Parathyroid adenoma (tissue), 2 donors: ENCODE measurements around the gene PER2.

ENCODE experiments used
- H2AFZ ChIP-seq: fragments of 300-600 bp; sonication (generic); one replicate; pipeline ENCODE4 v1.7.0; 2017; ENCODE audit warnings: antibody characterized with exemption, mild to moderate bottlenecking
- H3K27ac ChIP-seq: fragments of 300-600 bp; sonication (generic); one replicate; pipeline ENCODE4 v1.7.0; 2017
- H3K27me3 ChIP-seq: fragments of 300-600 bp; sonication (generic); one replicate; pipeline ENCODE4 v1.7.0; 2017; ENCODE audit warnings: low read length; ENCODE audit not compliant: control insufficient read depth, insufficient read depth
- H3K36me3 ChIP-seq: fragments of 300-600 bp; sonication (generic); one replicate; pipeline ENCODE4 v1.7.0; 2017; ENCODE audit warnings: low read length; ENCODE audit not compliant: control insufficient read depth, insufficient read depth
- H3K4me1 ChIP-seq: fragments of 300-600 bp; sonication (generic); one replicate; pipeline ENCODE4 v1.7.0; 2017; ENCODE audit warnings: control low read depth
- H3K4me2 ChIP-seq: fragments of 300-600 bp; sonication (generic); one replicate; pipeline ENCODE4 v1.7.0; 2017; ENCODE audit warnings: low read length
- H3K4me3 ChIP-seq: fragments of 300-600 bp; sonication (generic); one replicate; pipeline ENCODE4 v1.7.0; 2017; ENCODE audit warnings: low read depth, low read length
- H3K79me2 ChIP-seq: fragments of 300-600 bp; sonication (generic); one replicate; pipeline ENCODE4 v1.7.0; 2017; ENCODE audit warnings: control low read depth
- H3K9ac ChIP-seq: fragments of 300-600 bp; sonication (generic); one replicate; pipeline ENCODE4 v1.7.0; 2017; ENCODE audit warnings: mild to moderate bottlenecking
- H3K9me3 ChIP-seq: fragments of 300-600 bp; sonication (generic); one replicate; pipeline ENCODE4 v1.7.0; 2017; ENCODE audit warnings: low read length; ENCODE audit not compliant: control insufficient read depth
- CTCF ChIP-seq: fragments of 300-600 bp; sonication (generic); IDR thresholded peaks from one replicate; pipeline ENCODE4 v1.7.0; 2017; ENCODE audit warnings: antibody characterized with exemption, mild to moderate bottlenecking
- donor health status: primary hyperparathyroidism.

Gene PER2

GRCh38 chr2:238280083-238280825 is 8.2 kb downstream of the PER2 start:
- H3K79me2 ChIP-seq, result peaks cover 6% of the 10 kb centered on the region
- H3K4me3 ChIP-seq, result no peak overlapping the region
- no peaks in the 10 kb centered on the region for H3K36me3 ChIP-seq
- no peak overlapping the region for H3K27ac ChIP-seq
- H3K9me3 ChIP-seq, result no peaks in the 10 kb centered on the region
- H3K4me1 ChIP-seq, result no peaks in the 10 kb centered on the region
- H3K4me2 ChIP-seq, result no peak overlapping the region
- no peak for TF ChIP-seq CTCF
- H3K27me3 ChIP-seq, result no peaks in the 10 kb centered on the region
- H3K9ac ChIP-seq, result no peak overlapping the region
- no peak overlapping the region for H2AFZ ChIP-seq

- no peaks in the 10 kb centered on the region for H3K4me1 ChIP-seq
- H2AFZ ChIP-seq, result no peak overlapping the region
- no peaks in the 10 kb centered on the region for H3K9me3 ChIP-seq
- TF ChIP-seq CTCF, result no peak
- no peaks in the 10 kb centered on the region for H3K36me3 ChIP-seq
- H3K4me2 ChIP-seq, result no peak overlapping the region
- no peak overlapping the region for H3K4me3 ChIP-seq
- no peak overlapping the region for H3K27ac ChIP-seq
- H3K9ac ChIP-seq, result no peak overlapping the region
- H3K27me3 ChIP-seq, result no peaks in the 10 kb centered on the region
- peaks cover 3% of the 10 kb centered on the region for H3K79me2 ChIP-seq
These were observed 9.1 kb downstream of the PER2 start for GRCh38 chr2:238279324-238279682.

- H3K9ac ChIP-seq, result no peak overlapping the region
- TF ChIP-seq CTCF, result no peak
- H3K4me1 ChIP-seq, result no peaks in the 10 kb centered on the region
- no peaks in the 10 kb centered on the region for H3K36me3 ChIP-seq
- H2AFZ ChIP-seq, result no peak overlapping the region
- H3K4me3 ChIP-seq, result no peak overlapping the region
- H3K79me2 ChIP-seq, result peaks cover 1% of the 10 kb centered on the region
- no peaks in the 10 kb centered on the region for H3K9me3 ChIP-seq
- H3K27me3 ChIP-seq, result no peaks in the 10 kb centered on the region
- H3K27ac ChIP-seq, result no peak overlapping the region
- no peak overlapping the region for H3K4me2 ChIP-seq
These were observed 9.6 kb downstream of the PER2 start for GRCh38 chr2:238278626-238279323.

GRCh38 chr2:238277695-238278094 is 10.7 kb downstream of the PER2 start:
- Histone ChIP-seq H3K79me2 (no peaks in the 10 kb centered on the region), H3K9ac (no peak overlapping the region), H3K27me3 (no peaks in the 10 kb centered on the region), H3K4me1 (no peaks in the 10 kb centered on the region), H3K4me2 (no peak overlapping the region), H3K27ac (no peak overlapping the region), H3K9me3 (no peaks in the 10 kb centered on the region), H3K4me3 (no peak overlapping the region), H3K36me3 (no peaks in the 10 kb centered on the region), H2AFZ (no peak overlapping the region)
- TF ChIP-seq CTCF, result no peak
